GM18907 (cell line): ENCODE results near the gene ADD3.

Experiments
- ATAC-seq: cut with Tn5 transposase; IDR thresholded peaks from one replicate; pipeline ENCODE4 v1.9.1; 2021; ENCODE audit warnings: mild to moderate bottlenecking, moderate library complexity; ENCODE audit not compliant: unreplicated experiment

The ADD3 gene, protein sequence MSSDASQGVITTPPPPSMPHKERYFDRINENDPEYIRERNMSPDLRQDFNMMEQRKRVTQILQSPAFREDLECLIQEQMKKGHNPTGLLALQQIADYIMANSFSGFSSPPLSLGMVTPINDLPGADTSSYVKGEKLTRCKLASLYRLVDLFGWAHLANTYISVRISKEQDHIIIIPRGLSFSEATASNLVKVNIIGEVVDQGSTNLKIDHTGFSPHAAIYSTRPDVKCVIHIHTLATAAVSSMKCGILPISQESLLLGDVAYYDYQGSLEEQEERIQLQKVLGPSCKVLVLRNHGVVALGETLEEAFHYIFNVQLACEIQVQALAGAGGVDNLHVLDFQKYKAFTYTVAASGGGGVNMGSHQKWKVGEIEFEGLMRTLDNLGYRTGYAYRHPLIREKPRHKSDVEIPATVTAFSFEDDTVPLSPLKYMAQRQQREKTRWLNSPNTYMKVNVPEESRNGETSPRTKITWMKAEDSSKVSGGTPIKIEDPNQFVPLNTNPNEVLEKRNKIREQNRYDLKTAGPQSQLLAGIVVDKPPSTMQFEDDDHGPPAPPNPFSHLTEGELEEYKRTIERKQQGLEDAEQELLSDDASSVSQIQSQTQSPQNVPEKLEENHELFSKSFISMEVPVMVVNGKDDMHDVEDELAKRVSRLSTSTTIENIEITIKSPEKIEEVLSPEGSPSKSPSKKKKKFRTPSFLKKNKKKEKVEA

DNA sequence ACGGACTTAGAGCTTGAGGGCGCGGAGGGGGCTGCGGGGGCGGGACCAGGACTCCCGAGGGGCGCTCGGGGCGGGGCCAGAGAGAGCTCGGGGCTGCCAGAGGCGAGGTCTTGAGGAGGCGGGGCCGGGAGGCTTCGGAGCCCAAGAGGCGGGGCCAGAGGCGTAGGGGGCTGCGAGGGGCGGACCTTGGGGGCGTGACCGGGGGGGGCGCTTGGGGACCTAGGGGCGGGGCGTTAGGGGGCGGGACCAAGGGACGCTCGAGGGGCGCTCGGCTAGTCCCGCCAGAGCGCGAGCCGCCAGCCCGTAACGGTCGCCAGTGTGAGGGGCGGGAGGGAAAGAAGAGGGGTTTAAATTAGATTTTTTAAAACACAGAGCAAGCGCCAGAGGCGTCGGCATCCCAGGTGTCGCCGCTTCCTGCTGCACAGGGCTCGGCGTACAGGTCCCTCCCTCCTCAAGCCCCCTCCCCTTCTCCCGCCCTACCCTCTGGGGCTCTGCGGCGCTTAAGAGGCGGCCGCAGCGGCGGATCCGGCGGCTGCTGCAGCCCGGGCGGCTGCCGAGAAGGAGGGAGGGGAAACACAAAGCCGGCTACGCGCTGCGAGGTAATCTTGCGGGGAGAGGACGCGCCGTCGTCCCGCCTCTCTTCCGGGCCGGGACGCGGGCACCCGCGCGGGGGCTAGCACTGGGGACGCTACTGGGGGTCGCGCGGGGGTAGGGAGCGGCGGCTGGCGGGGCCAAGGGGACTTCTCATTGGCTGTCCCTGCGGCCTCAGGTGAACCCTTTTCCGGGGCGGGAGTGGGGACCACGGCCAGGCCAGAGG, at the start of gene ADD3:
Gene ADD3 (plus strand): TSS at position 284 of the 817 bp plus-strand sequence. CDS start 92,670 bp downstream, outside the sequence.
- peak; percentile 73 for ATAC-seq

DNA sequence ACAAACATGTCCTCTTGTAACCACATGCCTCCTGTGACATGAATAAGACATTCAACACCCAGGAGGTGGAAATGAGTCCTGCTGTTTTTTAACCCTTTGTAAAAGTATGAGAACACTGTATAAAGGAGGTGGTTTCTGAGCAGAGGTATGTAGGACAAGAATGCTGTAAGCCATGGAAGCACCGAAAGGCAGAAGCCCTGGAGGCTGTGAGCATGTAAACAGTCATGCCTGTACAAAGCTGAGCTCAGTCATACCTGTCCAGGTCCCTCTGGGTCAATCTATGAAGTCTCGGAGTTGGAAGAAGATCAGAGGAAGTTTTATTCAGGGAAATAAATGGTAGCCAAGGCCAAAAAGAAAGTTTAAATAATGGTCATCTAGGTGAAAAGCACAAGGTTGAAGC, 49.7 kb upstream of the ADD3 start:
- ATAC-seq: no peak

DNA sequence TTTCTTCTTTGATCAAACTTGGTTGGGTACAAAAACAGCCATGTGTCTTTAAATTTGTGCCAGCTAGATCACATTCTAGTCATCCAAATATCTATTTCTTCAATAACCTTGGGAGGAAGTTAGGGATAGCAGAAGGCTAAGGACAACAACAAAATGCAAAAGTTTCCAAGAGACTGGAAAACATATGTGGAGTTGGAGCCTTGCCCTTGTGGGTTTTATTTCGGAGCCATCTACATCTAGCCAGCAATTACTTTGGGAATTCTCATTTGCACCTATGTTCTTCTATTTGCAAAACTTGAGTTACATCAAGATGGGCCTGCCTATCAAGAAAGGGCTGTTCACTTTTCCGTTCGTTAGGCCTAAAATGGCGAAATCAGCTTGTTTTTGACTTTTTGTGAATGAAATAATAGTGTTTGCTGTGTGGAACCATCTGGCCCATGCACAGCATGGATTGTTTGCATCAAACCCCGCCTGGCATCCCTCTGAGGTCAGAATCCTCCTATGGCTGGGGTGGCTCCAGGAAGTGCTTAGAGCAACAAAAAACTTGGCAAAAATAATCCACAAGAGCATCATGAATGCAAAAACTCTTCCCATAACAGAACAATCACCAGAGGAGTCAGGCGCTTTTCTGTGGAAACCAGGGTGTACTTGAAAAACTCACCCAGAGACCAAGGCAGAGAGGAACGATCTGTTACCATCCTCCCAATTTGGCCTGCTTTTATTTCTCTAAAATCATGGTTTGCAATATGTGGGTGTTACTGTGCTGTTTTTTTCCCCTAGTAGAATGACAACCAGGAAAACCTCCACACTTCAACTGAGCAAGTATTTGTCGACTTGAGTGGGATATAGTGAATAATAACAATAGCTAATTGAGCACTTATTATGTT, 48.3 kb upstream of the ADD3 start:
- no peak for ATAC-seq

DNA sequence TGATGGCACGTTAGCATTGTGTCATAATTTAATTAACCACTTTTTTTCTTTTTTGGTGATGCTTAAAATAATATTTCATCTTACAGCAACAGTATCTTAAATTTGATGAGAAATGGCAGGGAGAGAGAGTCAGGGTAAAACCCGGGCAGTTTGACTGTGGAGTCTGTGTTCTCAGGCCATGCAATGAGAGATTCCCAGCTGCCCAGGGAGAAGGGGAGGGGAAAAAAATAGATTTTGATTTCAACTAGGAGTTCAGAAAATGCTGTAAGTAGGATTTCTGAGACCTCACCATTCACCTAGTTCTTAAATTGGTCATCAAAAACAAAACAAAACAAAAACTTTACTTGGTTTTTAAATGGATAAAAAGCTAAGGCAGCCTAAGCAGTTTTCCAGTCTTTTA, 47.1 kb upstream of the ADD3 start:
- no peak for ATAC-seq

DNA sequence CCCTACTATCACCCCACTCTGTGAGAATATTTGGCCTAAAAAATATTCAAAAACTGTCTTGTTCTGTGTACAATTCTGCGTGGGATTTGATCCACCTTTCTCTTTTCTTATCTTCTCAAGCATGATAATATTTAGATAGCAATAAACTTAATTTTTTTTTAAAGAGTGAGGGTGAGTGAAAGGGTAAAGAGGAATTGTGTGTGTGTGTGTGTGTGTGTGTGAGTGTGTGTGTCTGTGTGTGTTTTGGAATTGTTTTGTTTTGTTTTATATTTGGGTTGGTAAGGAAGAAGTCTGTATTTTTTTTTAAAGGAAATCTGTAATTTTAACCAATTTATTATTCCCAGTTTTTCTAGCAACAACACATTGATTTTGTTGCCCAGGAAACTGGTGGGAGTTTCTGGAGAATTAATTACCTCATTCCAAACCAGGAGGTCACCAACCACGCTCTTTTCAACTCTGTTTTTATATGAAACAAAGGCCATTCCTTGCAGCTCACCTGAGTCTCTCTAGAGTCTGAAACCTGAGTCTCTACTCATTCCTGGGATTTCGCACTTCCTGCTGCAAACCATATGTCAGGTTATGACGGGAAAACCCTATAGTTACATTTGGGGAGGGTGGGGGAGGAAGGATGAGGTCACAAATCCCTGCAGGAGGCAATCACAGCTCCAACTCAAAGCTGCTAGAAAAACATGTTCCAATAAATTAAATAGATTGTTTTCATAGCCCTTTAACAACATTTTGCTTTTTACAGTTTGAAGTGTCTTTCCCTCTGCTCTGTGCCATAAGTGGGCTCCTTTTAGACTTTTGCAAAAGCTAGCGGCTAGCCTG, 46.4 kb upstream of the ADD3 start:
- no peak for ATAC-seq

DNA sequence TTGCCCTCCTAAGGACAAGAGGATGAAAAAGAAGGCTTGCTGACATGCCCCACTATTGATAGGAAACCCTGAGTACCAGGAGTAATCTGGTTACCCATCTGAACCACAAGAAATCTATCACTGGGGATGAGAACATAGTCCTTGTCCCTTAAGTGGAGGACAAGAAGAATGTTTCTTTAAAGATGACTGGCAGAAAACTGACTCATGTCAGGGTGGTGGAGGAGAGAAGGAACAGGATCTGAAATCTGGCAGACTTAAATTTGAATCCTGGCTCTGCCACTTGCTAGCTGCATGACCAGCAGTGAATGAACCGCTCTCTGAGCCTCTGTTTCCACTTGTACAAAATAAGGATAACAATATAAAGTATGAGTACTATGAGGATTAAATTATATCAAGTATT, 45.5 kb upstream of the ADD3 start:
- ATAC-seq: no peak

DNA sequence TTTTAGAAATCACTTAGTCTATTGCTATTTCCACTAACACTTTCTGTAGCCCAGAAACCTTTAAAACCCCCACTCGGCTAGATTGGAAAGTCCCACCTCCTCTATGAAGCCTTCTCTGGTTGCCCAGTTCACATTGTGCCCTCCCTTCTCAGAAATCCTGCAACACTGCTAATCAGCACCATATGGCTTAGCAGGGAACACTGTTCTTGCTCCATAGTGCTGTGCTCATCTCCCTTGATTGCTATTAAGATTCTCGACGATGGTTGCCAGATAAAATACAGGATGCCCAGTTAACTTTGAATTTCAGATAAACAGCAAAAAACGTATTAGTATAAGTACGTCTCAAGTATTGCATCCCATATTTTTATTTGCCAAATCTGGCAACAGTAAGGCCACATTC, 44.3 kb upstream of the ADD3 start:
- no peak for ATAC-seq

DNA sequence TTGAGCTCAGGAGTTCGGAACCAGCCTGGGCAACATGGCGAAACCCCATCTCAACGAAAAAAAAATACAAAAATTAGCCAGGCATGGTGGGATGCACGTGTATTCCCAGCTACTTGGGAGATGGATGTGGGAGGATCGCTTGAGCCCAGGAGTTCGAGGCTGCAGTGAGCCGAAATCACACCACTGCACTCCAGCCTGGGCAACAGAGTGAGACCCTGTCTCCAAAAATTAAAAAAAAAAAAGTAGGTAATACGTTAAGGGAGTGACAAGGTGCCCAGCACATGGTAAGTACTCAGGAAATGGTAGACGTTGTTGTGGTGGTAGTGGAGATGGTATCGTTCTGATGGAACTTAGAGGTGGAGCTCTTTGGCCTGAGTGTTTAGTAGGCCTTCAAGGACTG, 43.5 kb upstream of the ADD3 start:
- ATAC-seq: no peak

DNA sequence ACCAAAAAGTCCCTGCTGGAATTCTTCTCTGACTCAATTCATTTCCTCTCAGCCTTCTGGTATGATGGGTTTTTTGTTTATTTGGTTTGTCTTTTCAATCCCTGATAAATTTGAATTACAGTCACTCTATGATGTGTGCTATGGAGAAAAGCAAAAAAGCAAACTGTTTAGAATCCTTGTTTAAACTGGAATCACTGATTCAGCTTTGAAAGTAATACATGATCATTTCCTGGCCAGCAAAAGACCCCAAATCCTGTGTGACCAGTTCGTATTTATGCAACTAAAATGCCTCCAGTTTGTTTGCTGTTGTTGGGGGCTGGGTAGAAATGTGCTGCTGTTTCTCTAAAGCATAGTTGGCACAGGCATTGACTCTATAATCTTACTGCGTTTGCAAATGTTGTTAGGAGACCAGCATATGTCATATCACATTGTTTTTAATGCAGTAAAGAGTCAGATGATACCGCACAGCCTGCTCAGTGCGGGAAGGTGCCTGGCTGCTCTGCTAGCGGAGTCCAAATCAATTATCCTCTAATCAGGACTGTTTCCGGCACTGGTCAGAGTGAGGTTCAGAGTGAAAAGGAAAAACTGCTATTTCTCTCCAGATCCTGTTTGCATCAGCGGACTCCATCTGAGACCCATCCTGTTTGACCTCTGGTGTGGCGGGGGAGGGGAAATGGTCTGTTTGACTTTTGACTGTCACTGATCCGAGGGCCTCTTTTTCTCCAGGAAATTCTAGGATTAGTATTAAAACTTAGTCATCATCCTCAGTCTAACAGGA, 40.6 kb upstream of the ADD3 start:
- no peak for ATAC-seq

DNA sequence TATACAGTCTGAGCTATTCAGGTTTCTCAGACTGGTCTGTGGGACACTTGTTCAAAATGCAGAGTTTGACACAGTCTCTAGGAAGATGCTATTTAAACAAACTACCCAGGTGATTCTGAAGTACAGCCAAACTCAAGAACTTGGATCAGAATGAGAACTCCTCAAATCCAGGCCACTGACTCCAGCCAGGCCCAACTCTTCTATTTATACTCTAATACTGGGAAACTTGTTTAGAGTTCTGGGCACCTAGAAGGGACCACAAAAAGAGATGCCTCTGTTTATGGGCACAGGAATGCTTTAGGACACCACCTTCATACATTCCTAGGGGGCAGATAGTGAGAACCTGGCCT, 40.1 kb upstream of the ADD3 start:
- no peak for ATAC-seq

DNA sequence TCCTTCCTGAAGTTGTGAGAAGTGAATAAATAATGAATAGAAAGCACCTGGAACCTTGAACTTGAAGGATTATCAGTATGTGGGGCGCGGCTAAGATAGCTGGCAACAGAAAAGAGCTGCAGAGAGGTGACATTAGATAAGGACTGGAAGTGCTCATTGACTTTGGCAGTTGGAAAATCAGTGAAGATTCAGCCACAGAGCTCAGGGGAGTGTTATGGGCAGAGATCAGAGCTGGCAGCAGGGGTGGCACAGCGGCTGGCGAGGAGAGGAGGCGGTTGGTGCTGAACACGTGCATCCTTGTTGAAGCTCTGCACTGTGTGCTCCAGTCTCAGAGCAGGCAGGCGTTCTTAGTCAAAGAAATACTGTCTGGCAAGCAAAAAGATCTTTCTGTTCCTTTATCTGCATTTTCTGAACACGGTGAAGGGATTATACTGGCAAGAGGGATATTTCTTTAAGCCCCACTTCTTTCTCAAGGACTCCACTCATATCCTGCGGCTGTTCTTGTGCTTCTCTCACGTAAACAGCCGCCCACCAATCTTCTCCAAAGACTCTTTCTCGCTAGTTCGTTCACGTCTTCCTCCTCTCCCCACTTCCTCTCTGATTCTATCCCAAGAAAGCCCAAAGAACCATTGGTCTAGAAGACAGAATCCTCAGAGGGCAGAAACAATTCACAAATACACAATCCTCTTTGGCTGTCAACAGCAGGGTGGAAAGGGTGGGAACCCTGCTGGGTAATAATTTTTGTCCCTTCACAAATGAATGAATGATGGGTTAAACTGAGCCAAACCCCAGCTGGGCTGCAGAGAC, 38.6 kb upstream of the ADD3 start:
- ATAC-seq: no peak

DNA sequence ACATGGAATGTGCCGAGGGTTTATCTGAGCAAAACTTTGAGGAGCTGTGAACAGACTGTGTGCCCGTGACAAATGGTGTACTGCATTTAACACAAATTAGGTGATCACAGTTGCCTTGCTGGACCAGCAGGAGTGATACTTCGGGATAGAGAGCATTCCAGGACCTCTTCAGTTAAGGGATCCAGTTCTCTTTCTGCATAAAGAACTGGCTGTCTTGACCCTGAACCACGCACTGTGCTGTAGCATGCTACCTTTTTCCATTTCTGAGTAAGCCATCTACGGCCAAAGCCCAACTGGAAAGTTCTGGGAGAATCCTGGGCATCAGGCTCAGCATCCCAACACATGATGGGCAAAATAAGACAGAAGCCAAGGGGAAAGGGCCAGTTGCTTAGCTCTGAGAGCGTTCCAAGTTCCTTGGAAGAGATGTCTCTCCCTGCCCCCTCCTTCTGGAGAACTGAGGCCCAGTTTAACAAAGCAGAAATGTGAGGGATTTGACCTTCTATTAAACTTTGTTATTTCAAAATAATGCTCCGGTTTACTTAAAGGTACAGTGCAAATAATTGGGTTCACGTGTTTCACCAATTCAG, 37.9 kb upstream of the ADD3 start:
- ATAC-seq: no peak

DNA sequence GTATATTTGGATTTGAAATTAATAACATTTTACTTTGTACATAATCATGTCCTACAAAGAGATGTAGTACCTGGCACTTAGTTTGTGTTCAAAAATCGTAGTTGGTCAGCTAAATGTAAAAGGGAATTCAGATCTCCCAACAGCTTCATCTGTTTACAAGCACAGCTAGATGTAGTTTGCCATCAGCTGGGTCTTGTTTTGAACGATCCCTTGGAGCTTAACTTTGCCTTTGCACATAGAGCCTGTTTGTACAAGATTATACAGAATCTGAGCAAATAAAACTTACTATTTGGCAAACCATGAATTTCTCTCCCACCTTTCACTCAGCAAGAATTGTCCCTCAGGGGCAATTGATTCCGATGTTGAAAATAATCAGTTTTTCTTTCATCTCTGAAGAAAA, 36.1 kb upstream of the ADD3 start:
- ATAC-seq: no peak

DNA sequence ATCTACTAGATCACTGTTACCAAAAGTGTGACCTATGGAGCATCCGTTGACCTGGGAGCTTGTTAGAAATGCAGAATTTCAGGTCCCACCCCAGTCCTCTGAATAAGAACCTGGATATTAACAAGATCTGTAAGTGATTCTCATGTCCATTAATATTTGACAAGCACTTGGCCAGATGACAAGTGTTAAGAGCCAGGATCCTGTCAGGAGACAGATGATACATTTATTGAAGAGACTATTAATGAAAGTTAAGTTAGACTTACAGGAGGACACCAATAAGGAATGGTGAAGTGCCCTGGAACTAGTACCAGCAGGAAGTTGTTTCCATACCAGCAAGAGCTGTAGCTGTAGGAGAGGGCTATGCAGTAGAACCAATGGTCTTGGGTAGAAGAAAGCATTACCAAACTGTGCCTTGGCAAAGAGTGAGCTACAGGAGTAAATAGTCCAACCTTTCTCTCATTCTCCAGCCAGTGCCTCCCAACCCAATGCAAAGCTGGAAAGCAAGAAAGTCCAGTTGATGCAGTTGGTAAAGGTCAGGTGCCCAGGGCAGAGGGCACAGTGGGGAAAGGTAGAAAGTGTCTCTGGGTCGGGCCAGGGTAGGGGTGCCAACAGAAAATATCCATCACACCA, 35.3 kb upstream of the ADD3 start:
- ATAC-seq: no peak

DNA sequence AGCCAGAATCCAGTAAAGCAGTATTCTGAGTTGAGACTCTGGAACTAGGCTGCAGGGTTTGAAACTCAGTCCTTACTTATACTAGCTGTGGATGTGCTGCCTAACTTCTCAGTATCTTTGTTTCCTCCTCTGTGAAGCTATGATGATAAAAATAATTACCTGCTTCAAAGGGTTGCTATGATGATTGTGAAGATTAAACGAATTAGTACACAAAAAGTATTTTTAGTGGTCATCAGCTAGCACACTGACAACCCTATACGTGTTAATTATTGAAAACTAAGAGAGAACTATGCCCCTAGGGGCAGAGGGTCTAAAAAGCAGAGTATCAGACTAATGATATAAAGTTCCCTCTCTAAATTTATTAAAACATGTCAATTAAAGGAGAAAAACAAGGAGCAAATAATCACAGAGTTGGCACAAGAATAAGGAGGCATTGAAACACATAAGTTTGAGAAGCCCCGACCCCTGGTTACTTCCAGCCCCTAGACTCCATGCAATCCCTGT, 34.4 kb upstream of the ADD3 start:
- ATAC-seq: no peak

DNA sequence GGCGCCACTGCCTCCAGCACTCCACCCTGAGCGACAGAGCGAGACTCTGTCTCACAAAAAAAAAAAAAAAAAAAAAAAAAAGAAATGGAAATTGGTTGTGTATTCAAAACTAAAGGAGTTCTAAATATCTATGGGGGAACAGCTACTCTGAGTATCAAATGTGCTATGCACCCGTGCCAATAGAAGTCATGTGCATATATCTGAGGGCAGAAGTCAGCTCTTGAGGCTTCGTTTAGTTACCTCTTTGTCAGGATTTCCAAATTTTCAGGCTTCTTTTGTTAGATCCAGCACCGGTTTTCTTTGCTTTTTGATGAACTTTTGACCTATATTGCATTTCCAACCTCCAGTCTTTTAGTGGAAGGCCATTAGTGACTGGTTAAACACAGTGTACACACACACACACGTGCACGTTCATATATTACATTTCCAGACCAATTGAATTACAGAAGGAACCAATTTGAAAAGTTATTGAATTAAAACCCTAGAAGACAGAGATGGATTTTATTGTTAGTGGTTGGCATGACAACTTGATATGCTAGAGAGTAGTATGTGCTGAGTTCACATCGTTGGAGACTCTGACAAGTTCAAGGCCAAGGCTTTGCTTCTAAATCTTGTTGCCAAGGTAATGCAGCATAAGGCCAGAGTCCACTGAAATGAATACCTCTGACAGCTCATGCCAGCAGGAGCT, 33.1 kb upstream of the ADD3 start:
- no peak for ATAC-seq
